Spleen (tissue), 7 donors: ENCODE results near the gene GABRA6.

Source experiments
- POLR2A ChIP-seq, 3 donors: fragments of 450-650 bp; IDR thresholded peaks; one replicate each; pipeline ENCODE4 v1.5.1; 2017; ENCODE audit warnings: antibody characterized with exemption in 3 of 3, mild to moderate bottlenecking in 1 of 3
- POLR2AphosphoS5 ChIP-seq, 3 donors: sonication (generic); formaldehyde crosslinking; IDR thresholded peaks; one replicate each; pipeline ENCODE4 v1.5.1; 2017; ENCODE audit warnings: antibody characterized with exemption in 3 of 3
- TF ChIP-seq, protein P1 (sequence below), 11 experiments: fragments of 200-600 bp in 7 of 11; fragments of 450-650 bp in 4 of 11; sonication (generic) in 4 of 11; IDR thresholded peaks in 8 of 11; conservative IDR thresholded peaks in 3 of 11; 1 replicate in 7 of 11; 2 replicates in 4 of 11; pipeline versions ENCODE4 v1.4.0 to v1.8.0; 2016 to 2021; ENCODE audit warnings: antibody characterized with exemption in 11 of 11, inconsistent platforms in 4 of 11, mild to moderate bottlenecking in 1 of 11
- donor health status: DM: no; HTN: no; CAD: no; lungs with moderate emphysema.
- donor health status: DM: no; HTN: no; CAD: no.
- donor health status: DM: no; HTN: no; CAD: no.

DNA sequence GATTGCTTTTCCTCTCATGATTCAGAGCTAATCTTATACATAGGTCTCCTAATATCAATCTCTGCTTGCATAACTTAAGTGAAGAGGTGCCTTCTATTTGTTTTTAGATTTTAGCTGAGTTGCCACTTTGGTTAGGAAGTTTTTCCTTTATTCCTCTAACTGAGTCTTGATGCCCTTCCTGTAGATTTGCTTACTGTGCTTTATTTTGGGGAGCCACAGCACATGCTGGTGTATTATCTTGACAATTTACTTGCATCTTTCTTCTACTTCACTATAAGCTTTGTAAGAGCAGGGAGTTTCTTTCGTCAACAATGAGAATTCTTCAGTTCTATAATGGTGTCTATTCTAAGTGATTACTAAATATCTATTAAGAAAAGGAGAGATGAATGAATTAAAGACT lies 54.9 kb downstream of the GABRA6 start:
- TF ChIP-seq, protein P1, sequence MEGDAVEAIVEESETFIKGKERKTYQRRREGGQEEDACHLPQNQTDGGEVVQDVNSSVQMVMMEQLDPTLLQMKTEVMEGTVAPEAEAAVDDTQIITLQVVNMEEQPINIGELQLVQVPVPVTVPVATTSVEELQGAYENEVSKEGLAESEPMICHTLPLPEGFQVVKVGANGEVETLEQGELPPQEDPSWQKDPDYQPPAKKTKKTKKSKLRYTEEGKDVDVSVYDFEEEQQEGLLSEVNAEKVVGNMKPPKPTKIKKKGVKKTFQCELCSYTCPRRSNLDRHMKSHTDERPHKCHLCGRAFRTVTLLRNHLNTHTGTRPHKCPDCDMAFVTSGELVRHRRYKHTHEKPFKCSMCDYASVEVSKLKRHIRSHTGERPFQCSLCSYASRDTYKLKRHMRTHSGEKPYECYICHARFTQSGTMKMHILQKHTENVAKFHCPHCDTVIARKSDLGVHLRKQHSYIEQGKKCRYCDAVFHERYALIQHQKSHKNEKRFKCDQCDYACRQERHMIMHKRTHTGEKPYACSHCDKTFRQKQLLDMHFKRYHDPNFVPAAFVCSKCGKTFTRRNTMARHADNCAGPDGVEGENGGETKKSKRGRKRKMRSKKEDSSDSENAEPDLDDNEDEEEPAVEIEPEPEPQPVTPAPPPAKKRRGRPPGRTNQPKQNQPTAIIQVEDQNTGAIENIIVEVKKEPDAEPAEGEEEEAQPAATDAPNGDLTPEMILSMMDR (IDR thresholded peaks at IDR 0.05 in 8 of 11, conservative IDR thresholded peaks at IDR 0.05 in 3 of 11), result no peak
- TF ChIP-seq POLR2A (IDR thresholded peaks at IDR 0.05) (no peak), POLR2AphosphoS5 (IDR thresholded peaks at IDR 0.05) (no peak)
